Omental fat pad (tissue), 4 donors: Measurements from ENCODE around the gene CSNK1G1. TPM values are rescaled to one million over a fixed set of nuclear protein-coding genes. Genes with fewer than 3 reads are reported as not detected.
"Not testable (repeated sequence)": the region's sequence is repeated elsewhere in the genome, so short reads cannot be mapped to it uniquely, and the experiment has no call there.

Experiments used
- ATAC-seq: fragments of 150-250 bp; one replicate; pipeline ENCODE4 v1.9.1; 2016; ENCODE audit warnings: mild to moderate bottlenecking, moderate library complexity; ENCODE audit not compliant: low FRiP score
- DNase-seq: peaks from one replicate; pipeline ENCODE4 v3.0.0-alpha.2; 2019; ENCODE audit warnings: low spot score
- total RNA-seq, 4 donors: library from RNA; depleted of rRNA; stranded (reverse); fragments of >200 nt; gene quantifications; one replicate each; pipeline ENCODE4 v1.1.0, GENCODE V29; 2016
- TF ChIP-seq, protein P1 (sequence below), 3 donors: fragments of 450-650 bp; IDR thresholded peaks; one replicate each; pipeline ENCODE4 v1.5.1; 2016 to 2017; ENCODE audit warnings: antibody characterized with exemption in 3 of 3, mild to moderate bottlenecking in 3 of 3, moderate library complexity in 2 of 3

Gene CSNK1G1
- total RNA-seq, 4 donors from 2014 or later = 13.6 to 23.3 (median 21.7) TPM

- DNase-seq = no peak
- no peak for ATAC-seq
- TF ChIP-seq, protein P1, sequence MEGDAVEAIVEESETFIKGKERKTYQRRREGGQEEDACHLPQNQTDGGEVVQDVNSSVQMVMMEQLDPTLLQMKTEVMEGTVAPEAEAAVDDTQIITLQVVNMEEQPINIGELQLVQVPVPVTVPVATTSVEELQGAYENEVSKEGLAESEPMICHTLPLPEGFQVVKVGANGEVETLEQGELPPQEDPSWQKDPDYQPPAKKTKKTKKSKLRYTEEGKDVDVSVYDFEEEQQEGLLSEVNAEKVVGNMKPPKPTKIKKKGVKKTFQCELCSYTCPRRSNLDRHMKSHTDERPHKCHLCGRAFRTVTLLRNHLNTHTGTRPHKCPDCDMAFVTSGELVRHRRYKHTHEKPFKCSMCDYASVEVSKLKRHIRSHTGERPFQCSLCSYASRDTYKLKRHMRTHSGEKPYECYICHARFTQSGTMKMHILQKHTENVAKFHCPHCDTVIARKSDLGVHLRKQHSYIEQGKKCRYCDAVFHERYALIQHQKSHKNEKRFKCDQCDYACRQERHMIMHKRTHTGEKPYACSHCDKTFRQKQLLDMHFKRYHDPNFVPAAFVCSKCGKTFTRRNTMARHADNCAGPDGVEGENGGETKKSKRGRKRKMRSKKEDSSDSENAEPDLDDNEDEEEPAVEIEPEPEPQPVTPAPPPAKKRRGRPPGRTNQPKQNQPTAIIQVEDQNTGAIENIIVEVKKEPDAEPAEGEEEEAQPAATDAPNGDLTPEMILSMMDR (IDR thresholded peaks at IDR 0.05) = no peak
These were observed 7.5 kb downstream of the CSNK1G1 start for GRCh38 chr15:64348455-64348854.

DNA sequence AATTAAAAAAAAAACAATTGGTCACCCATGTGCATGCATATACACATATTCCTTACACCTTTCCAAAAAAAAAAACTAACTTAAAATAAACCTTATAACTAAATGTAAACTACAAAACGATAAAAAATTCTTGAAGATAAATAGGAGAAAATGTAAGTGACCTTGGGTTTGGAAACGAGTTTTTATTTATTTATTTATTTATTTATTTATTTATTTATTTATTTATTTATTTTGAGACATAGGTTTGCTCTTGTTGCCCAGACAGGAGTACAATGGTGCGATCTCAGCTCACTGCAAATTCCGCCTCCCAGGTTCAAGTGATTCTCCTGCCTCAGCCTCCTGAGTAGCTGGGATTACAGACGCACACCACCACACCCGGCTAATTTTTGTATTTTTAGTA lies 9.7 kb downstream of the CSNK1G1 start:
- ATAC-seq, DNase-seq: not testable (repeated sequence)

GRCh38 chr15:64344651-64345294 lies 11.2 kb downstream of the CSNK1G1 start:
- ATAC-seq = no peak
- no peak for DNase-seq
- TF ChIP-seq, protein P1 (IDR thresholded peaks at IDR 0.05) = no peak

GRCh38 chr15:64343841-64344240 lies 12.1 kb downstream of the CSNK1G1 start:
- ATAC-seq = no peak

GRCh38 chr15:64343222-64343621 lies 12.8 kb downstream of the CSNK1G1 start:
- DNase-seq = no peak
- TF ChIP-seq, protein P1 (IDR thresholded peaks at IDR 0.05) = no peak
- no peak for ATAC-seq

More at GRCh38 chr15:64343841-64344240, 12.1 kb downstream of the CSNK1G1 start:
- TF ChIP-seq, protein P1 (IDR thresholded peaks at IDR 0.05) = no peak
- no peak for DNase-seq

DNA sequence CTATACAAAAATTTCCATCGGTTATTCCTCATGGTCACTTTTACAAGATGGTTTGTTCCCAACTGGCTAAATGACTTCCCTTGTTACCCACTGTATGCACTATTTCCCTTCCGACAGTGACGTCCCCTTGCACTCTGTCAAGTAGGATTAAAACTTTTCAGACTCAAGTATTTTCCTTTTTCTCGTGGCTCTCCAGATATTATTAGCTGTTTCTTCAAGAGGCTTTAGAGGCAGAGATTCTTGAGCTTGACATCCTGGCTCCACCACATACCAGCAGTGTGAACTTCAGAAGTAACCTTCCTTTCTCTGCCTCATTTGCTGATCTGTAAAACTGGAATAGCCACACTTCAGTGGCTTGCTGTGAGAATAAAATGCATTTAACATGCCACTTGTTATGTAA lies 14.0 kb downstream of the CSNK1G1 start:
- TF ChIP-seq, protein P1 (IDR thresholded peaks at IDR 0.05) = no peak
- DNase-seq (no peak), ATAC-seq (no peak)

- DNase-seq (no peak), ATAC-seq (no peak)
- TF ChIP-seq, protein P1 (IDR thresholded peaks at IDR 0.05) = no peak
These were observed 15.6 kb downstream of the CSNK1G1 start for GRCh38 chr15:64340355-64340754.
